ENCODE data around the gene COA8. TPM values are rescaled to one million over a fixed set of nuclear protein-coding genes. Genes with fewer than 3 reads are reported as not detected.
A peak's percentile ranks its signal among the peaks of the same experiment; 100 is the strongest.

Gene COA8
- total RNA-seq, 1 donor from 2014 or later, result 33.7 TPM

DNA sequence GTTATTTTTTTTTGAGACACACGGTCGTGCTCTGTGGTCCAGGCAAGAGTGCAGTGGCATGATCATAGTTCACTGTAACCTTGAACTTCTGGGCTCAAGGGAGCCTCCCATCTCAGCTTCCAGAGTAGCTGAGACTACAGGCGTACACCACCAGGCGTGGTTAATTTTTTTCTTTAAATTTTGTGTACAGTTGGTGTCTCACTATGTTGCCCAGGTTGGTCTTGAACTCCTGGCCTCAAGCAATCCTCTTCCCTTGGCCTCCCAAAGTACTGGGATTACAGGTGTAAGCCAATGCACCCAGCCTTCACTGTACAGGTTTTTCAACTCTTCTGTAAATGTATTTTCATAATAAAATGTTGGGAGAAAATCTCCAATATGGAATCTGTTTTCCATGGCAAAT is 60.5 kb downstream of the COA8 start:
- Mint-ChIP-seq H3K27ac (ENCODE audit: unreplicated experiment) (no peak overlapping the region), H3K4me3 (no peak overlapping the region), H3K4me1 (peaks cover 14% of the 10 kb centered on the region), H3K27me3 (ENCODE audit: low read depth) (no peaks in the 10 kb centered on the region), H3K36me3 (ENCODE audit: low read depth) (no peaks in the 10 kb centered on the region), H3K9me3 (no peaks in the 10 kb centered on the region)
- no peak for DNase-seq (ENCODE audit: low read depth, low spot score)
- TF ChIP-seq CTCF (conservative IDR thresholded peaks at IDR 0.05), result no peak

DNA sequence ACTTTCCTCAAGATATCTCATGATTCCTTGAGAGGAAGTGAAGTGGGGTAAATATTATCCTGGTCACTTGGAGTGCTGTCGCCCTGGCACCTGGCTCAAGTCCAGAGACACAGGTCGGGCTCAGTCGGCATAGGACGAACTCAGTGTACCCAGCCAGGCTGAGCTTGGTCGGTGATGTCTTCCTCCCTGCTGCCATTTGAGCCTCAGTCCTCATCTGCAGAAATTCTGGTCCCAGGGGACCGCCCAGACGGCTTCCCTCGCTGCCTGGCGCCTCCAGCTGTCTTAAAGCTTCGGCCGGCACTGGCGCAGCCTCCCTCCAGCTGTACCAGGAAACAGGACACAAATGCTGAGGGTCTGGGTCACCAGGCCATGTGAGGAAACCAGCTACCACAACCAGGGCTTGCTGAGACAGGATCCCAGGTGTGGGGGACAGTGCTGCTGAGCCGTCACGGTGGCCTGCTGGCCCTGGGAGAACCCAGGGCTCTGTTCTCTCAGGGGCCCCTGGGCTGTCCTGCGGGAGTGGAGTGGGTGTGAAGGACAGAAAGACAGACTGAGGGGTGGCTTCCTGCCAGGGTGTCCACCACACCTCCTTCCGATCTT is 61.2 kb downstream of the COA8 start:
- DNase-seq (ENCODE audit: low read depth, low spot score), result no peak
- no peaks in the 10 kb centered on the region for H3K9me3 Mint-ChIP-seq
- H3K27ac Mint-ChIP-seq (ENCODE audit: unreplicated experiment), result no peak overlapping the region
- H3K36me3 Mint-ChIP-seq (ENCODE audit: low read depth), result no peaks in the 10 kb centered on the region
- H3K4me3 Mint-ChIP-seq, result no peak overlapping the region
- H3K27me3 Mint-ChIP-seq (ENCODE audit: low read depth), result no peaks in the 10 kb centered on the region
- H3K4me1 Mint-ChIP-seq, result peaks cover 14% of the 10 kb centered on the region
- no peak for TF ChIP-seq CTCF (conservative IDR thresholded peaks at IDR 0.05)

- Mint-ChIP-seq H3K4me1 (peaks cover 15% of the 10 kb centered on the region), H3K4me3 (no peak overlapping the region), H3K27ac (ENCODE audit: unreplicated experiment) (no peak overlapping the region), H3K27me3 (ENCODE audit: low read depth) (no peaks in the 10 kb centered on the region), H3K9me3 (no peaks in the 10 kb centered on the region), H3K36me3 (ENCODE audit: low read depth) (no peaks in the 10 kb centered on the region)
- TF ChIP-seq CTCF (conservative IDR thresholded peaks at IDR 0.05), result no peak
- DNase-seq (ENCODE audit: low read depth, low spot score), result no peak
Measured at GRCh38 chr14:103624860-103625259, 62.1 kb downstream of the COA8 start.

DNA sequence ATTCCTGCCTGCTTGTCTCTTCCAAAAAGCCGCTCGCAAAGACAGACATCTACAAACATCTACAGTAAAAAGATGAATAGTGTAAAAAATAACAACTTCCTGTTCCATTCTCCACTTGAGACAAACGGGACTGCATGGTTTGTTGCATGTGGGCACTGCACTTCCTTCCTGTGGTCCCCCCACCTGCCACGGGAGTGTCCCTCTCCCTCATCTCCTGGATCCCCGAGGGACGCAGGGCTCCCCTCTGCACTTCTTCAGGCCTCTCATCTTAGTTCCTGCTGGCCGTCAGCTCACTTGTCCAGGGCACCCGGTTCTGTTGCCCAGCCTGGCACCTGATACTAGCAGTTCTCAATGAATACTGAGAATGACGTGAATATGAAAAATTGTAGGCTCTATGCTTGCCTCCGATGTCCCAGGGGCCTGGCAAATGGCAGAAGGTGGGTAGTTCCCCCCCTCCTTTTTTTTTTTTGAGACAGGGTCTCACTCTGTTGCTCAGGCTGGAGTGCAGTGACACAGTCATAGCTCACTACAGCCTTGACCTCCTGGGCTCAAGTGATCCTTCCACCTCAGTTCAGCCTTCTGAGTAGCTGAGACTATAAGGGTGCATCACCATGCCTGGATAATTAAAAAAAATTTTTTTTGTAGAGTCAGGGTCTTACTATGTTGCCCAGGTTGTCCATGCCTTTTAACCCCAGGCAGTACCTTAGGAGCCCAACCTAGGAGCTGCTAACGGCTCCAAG is 62.8 kb downstream of the COA8 start:
- no peaks in the 10 kb centered on the region for H3K9me3 Mint-ChIP-seq
- H3K27me3 Mint-ChIP-seq (ENCODE audit: low read depth), result no peaks in the 10 kb centered on the region
- TF ChIP-seq CTCF (conservative IDR thresholded peaks at IDR 0.05), result no peak
- peaks cover 22% of the 10 kb centered on the region for H3K4me1 Mint-ChIP-seq
- no peaks in the 10 kb centered on the region for H3K36me3 Mint-ChIP-seq (ENCODE audit: low read depth)
- no peak for DNase-seq (ENCODE audit: low read depth, low spot score)
- H3K4me3 Mint-ChIP-seq, result peak overlapping the region; percentile 67
- peak overlapping the region; percentile 72 for H3K27ac Mint-ChIP-seq (ENCODE audit: unreplicated experiment)

DNA sequence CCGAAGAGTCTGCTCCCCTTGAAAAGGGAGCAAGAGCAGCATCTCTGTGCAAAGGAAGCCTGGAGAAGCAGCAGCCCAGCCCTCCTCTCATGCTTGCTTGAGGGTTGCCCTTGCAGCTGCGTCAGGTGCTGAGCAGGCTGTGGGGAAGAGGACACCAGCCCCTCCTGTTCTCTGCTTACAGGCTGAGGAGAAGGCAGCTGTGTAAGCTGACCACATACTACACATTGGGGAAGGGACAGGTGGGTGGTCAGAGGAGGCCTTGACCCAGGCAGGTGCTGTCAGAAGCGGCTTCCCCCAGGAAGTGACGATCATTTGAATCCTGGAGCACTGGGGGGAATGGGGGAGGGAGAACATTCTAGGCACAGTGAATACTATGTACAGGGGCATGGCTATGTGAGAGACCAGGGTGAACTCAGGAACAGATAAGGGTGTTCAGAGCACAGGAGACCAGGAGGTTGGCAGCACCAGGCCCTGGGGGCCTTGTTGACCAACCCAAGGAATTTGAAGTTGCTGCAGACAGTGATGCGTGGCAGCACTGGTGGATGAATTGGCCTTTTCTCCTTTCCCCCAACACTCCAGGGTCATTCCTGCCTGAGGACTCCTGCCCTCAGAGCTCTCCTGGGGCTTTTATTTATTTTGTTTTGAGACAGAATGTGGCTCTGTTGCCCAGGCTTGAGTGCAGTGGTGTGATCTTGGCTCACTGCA is 63.5 kb downstream of the COA8 start:
- no peak for TF ChIP-seq CTCF (conservative IDR thresholded peaks at IDR 0.05)
- peaks cover 26% of the 10 kb centered on the region for H3K4me1 Mint-ChIP-seq
- no peaks in the 10 kb centered on the region for H3K27me3 Mint-ChIP-seq (ENCODE audit: low read depth)
- no peak overlapping the region for H3K27ac Mint-ChIP-seq (ENCODE audit: unreplicated experiment)
- H3K36me3 Mint-ChIP-seq (ENCODE audit: low read depth), result no peaks in the 10 kb centered on the region
- H3K9me3 Mint-ChIP-seq, result no peaks in the 10 kb centered on the region
- H3K4me3 Mint-ChIP-seq, result peak overlapping the region; percentile 67
- no peak for DNase-seq (ENCODE audit: low read depth, low spot score)
